GM19351 (cell line): ENCODE data around the gene SLK.

Experiments used
- ATAC-seq: cut with Tn5 transposase; IDR thresholded peaks from one replicate; pipeline ENCODE4 v1.9.1; 2021; ENCODE audit warnings: mild to moderate bottlenecking, moderate library complexity; ENCODE audit not compliant: unreplicated experiment

Gene SLK

GRCh38 chr10:103939522-103939921, 27.4 kb upstream of the SLK start:
- no peak for ATAC-seq

GRCh38 chr10:103941801-103942200, 25.1 kb upstream of the SLK start:
- no peak for ATAC-seq

- ATAC-seq = no peak
These were observed 24.1 kb upstream of the SLK start for GRCh38 chr10:103942866-103943265.

DNA sequence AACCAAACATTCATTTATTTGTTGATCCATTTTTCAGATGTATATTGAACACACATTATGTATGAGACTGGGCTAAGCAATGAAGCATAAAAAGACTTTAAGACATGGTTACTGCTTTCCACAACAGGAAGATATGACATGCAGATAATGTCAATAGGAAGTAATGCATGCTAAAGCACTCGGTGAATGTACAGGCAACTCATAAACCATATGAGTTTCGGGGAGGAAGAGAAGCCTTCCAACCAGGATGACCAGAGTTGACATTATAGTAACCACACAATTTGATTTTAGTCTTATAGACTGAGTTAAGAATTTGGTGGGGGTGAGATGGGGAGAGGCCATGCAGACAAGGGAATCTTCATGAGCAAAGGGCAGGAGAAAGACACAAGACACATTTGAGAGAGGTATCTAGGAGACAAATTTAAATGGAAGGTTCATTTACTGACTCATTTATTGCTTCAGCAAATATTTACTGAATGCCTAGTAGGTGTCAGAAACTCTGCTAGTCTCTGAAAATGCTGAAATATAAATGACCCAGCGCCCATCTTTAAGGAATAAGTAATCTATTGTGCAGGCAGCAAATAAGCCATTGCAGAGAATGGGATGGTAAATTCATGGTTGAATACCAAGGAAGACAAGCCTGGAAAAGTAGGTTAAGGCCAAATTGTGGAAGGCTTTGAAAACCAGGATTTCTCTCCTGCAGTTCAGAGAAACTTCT, 19.0 kb upstream of the SLK start:
- no peak for ATAC-seq

- no peak for ATAC-seq
These were observed 17.2 kb upstream of the SLK start for GRCh38 chr10:103949728-103950127.

DNA sequence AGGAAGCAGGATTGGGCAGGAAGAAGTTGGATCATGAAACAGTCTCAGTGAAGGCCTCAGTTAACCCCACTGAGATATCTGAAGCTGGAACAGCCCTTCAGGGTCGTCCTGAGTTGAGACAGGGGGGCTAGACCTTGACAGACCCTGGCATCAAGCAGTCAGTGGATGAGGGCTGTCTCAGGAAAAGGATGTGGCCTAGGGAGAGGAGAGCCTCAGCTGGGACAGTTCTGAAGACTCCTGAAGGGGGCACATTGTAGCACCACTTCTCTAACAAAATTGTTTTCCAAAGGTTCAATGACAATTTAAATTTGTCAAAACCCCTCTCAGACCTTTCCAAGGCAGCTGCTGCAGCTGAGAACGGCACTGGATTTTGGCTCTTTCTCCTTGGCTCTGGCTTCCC, 15.8 kb upstream of the SLK start:
- no peak for ATAC-seq

DNA sequence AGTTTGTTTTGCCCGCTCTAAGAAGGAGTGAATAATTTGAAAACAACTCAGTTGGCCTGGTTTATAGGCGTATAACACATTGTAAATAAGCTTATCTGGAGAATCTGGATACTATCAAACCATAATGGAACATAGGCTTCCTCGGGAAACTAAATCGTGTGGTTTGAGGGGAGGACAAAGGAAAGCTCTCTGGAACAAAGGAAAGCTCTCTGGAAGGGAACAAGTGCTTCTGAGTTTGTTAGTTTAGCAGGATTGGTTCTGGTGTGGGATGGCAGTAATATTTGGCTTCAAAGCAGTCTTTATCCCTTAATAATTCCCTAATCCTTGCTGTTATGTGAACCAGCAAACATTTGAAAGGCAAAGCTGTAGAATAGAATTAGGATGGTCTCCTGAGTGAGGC, 15.0 kb upstream of the SLK start:
- no peak for ATAC-seq

GRCh38 chr10:103954543-103954942, 12.4 kb upstream of the SLK start:
- ATAC-seq = no peak

DNA sequence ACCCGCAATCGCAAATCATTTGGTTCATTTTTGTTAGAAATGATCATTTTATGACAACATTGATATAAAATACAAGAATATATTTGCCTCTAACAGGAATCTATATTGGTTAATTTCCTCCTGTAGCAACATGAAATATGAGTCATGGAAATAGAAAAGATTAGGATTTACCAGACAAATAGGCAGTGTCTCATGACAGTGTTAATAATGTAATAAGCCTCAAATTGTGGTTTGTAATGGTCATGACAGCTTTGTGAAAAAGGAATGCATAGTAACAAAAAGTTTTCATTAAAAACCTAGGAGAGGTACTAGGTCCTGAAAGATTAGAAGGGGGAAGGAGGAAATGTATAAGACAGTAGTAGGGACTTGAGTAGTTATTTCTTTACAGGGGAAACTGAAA, 7.9 kb upstream of the SLK start:
- no peak for ATAC-seq

GRCh38 chr10:103960103-103960502, 6.8 kb upstream of the SLK start:
- no peak for ATAC-seq

- peak; percentile 44 for ATAC-seq
These were observed 620 bp downstream of the SLK start for GRCh38 chr10:103967448-103968071.

GRCh38 chr10:103968441-103969391, 1.8 kb downstream of the SLK start:
- ATAC-seq = no peak

DNA sequence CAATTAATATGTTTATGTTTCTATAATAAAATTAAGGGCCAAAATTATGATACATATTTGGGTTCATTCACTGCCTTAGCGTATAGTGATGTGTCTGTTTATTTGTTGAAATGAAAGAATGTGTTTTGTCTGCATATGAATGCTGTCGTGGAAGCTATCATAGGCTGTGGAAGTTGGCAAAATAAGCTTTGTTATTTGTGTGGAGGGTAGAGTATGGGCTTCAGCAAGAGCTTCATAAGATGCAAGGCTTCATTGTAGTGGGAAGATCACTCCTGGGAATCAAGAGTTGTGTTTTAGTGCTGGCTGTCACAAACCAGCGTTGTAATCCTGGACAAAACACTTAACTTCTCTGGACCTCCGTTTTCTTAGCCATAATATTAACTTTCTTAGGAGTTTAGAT, 2.5 kb downstream of the SLK start:
- ATAC-seq = no peak

- no peak for ATAC-seq
These were observed 3.1 kb downstream of the SLK start for GRCh38 chr10:103969857-103970627.

- no peak for ATAC-seq
These were observed 8.2 kb downstream of the SLK start for GRCh38 chr10:103975169-103975568.

GRCh38 chr10:103977204-103977603, 10.3 kb downstream of the SLK start:
- ATAC-seq = no peak

GRCh38 chr10:103979530-103979929, 12.6 kb downstream of the SLK start:
- ATAC-seq = no peak

DNA sequence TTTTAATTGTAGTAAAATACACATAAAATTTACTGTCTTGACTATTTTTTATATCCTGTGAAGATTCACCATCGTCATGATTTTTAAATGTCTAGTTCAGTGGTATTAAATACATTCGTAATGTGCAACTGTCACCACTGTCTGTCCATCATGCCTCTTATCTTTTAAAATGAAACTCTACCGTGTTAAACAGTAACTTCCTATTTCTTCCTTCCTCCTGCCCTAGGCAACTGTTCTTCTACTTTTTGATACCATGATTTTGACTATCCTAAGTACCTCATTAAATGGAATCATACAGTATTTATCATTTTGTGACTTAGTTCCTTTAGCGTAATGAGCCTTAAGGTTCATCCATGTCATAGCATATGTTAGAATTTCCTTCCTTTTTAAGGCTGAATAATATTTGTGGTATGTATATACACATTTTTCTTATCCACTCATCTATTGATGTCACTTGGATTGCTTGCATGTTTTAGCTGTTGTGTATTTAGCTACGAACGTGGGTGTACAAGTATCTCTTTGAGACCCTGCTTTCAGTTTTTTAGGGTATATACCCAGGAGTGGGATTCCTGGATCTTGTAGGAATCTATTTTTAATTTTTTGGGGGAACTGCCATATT, 13.5 kb downstream of the SLK start:
- no peak for ATAC-seq

DNA sequence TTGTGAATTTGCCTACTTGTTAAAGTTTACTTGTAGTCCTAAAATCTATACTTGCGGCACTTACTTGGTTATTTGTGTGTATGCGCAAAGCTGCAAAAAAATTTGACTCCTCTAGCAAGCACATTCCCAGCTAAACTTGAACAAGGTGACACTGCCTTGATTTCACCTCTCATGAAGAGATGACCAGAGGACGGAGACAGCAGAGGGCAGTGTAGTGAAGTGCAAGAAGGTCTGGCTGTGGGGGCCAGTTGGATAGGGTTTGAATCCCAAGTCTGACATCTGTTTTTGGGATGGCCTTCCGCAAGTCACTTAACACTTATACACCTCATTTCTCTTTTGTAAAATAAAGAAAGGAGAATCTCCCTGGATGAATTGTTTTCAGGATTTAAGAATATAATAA, 15.7 kb downstream of the SLK start:
- ATAC-seq = no peak

GRCh38 chr10:103983367-103983911, 16.5 kb downstream of the SLK start:
- ATAC-seq = peak; percentile 89
